Transverse colon (tissue), 4 donors: Measurements from ENCODE around the gene ITGA6. TPM values are rescaled to one million over a fixed set of nuclear protein-coding genes. Genes with fewer than 3 reads are reported as not detected.
A peak's percentile ranks its signal among the peaks of the same experiment; 100 is the strongest.

ENCODE experiments used
- DNase-seq: peaks from one replicate; pipeline ENCODE4 v3.0.0-alpha.2; 2019
- H3K27ac ChIP-seq, 4 donors: fragments of 200-600 bp; sonication (generic); 2 replicates each; pipeline ENCODE4 v1.5.1; 2016 to 2018; ENCODE audit warnings: inconsistent platforms in 4 of 4
- H3K27me3 ChIP-seq: fragments of 200-600 bp; sonication (generic); 2 replicates; pipeline ENCODE4 v1.5.1; 2017; ENCODE audit warnings: inconsistent platforms
- H3K36me3 ChIP-seq, 4 donors: fragments of 200-600 bp; sonication (generic); 2 replicates each; pipeline ENCODE4 v1.5.1; 2017 to 2019; ENCODE audit warnings: inconsistent platforms in 4 of 4
- H3K4me1 ChIP-seq, 4 donors: fragments of 200-600 bp; sonication (generic); 2 replicates each; pipeline ENCODE4 v1.5.1; 2017 to 2020; ENCODE audit warnings: inconsistent platforms in 4 of 4
- H3K4me3 ChIP-seq, 4 donors: fragments of 200-600 bp; sonication (generic); 1 replicate in 1 of 4; 2 replicates in 3 of 4; pipeline versions ENCODE4 v1.5.1 to v1.6.1; 2017 to 2019; ENCODE audit warnings: inconsistent platforms in 4 of 4
- H3K9me3 ChIP-seq, 2 donors: fragments of 200-600 bp; sonication (generic); 2 replicates each; pipeline ENCODE4 v1.5.1; 2017 to 2019; ENCODE audit warnings: inconsistent platforms in 2 of 2
- CTCF ChIP-seq, 5 experiments: fragments of 200-600 bp in 3 of 5; fragments of 450-650 bp in 2 of 5; sonication (generic) in 3 of 5; IDR thresholded peaks; 1 replicate in 2 of 5; 2 replicates in 3 of 5; pipeline ENCODE4 v1.5.1; 2016 to 2017; ENCODE audit warnings: antibody characterized with exemption in 5 of 5, inconsistent platforms in 3 of 5, mild to moderate bottlenecking in 2 of 5, moderate library complexity in 1 of 5
- EP300 ChIP-seq: sonication (generic); formaldehyde crosslinking; IDR thresholded peaks from one replicate; pipeline ENCODE4 v1.6.1; 2017; ENCODE audit warnings: antibody characterized with exemption, low read depth
- POLR2A ChIP-seq: fragments of 450-650 bp; IDR thresholded peaks from one replicate; pipeline ENCODE4 v1.6.1; 2016; ENCODE audit warnings: antibody characterized with exemption, mild to moderate bottlenecking, moderate library complexity
- POLR2AphosphoS5 ChIP-seq, 3 donors: sonication (generic); formaldehyde crosslinking; IDR thresholded peaks; one replicate each; pipeline ENCODE4 v1.6.1; 2016; ENCODE audit warnings: antibody characterized with exemption in 3 of 3
- WGBS, 2 donors: methylation state at CpG; one replicate each; pipeline ENCODE4 v1.1.5; 2018; ENCODE audit warnings: low coverage in 1 of 2; 5-methylcytosine and 5-hydroxymethylcytosine counted together
- in situ Hi-C, 4 donors: fragments of 200-750 bp; cut with MboI; loops; one replicate each; pipeline versions ENCODE4 v1.15.0 to v1.15.1; 2017; ENCODE audit warnings: low sequenced_read_pairs in 3 of 4, low pct_ligation_motif_present in 1 of 4, low pct_unique_long_range_greater_than_20kb in 1 of 4
- intact Hi-C: fragments of 100-400 bp; cut with DNase I; formaldehyde crosslinking; loops from one replicate; pipeline ENCODE4 v1.15.1; 2023; ENCODE audit warnings: low total_unique reads
- total RNA-seq, 4 donors: library from RNA; depleted of rRNA; stranded (reverse); fragments of >200 nt; gene quantifications; one replicate each; pipeline ENCODE4 v1.1.0, GENCODE V29; 2016

Gene ITGA6
- total RNA-seq, 4 donors from 2014 or later, result 80.4 to 267 (median 207) TPM

GRCh38 chr2:172389685-172390339 lies 37.6 kb upstream of the ITGA6 start:
- H3K27me3 ChIP-seq, result no peaks in the 10 kb centered on the region
- no peaks in the 10 kb centered on the region for H3K36me3 ChIP-seq
- H3K27ac ChIP-seq, result no peak overlapping the region
- H3K9me3 ChIP-seq, result no peaks in the 10 kb centered on the region
- no peak for DNase-seq
- no peak for TF ChIP-seq CTCF (IDR thresholded peaks at IDR 0.05)
- no peak for TF ChIP-seq POLR2A
- no peak for TF ChIP-seq POLR2AphosphoS5 (IDR thresholded peaks at IDR 0.05)
- no peak for TF ChIP-seq EP300
- H3K4me3 ChIP-seq, result no peak overlapping the region
- peaks cover 0 to 10% (median 5%) of the 10 kb centered on the region in 4 donors for H3K4me1 ChIP-seq
- 25 to 55% methylated on average over 1 to 4 of the region's 4 CpGs for WGBS, 2 donors
- intact Hi-C loops (no loop called here), in situ Hi-C loops (no loop called here)

- no peak for TF ChIP-seq POLR2AphosphoS5 (IDR thresholded peaks at IDR 0.05)
- 59 to 60% methylated on average over 1 of the region's 1 CpG for WGBS, 2 donors
- Histone ChIP-seq H3K9me3 (no peaks in the 10 kb centered on the region), H3K4me1 (peaks cover 0 to 10% (median 5%) of the 10 kb centered on the region in 4 donors), H3K27me3 (no peaks in the 10 kb centered on the region), H3K4me3 (no peak overlapping the region), H3K27ac (peak overlapping the region in 1 of 4 donors; percentile 19), H3K36me3 (no peaks in the 10 kb centered on the region)
- intact Hi-C loops, result no loop called here
- in situ Hi-C loops, result no loop called here
- no peak for DNase-seq
These were observed 33.4 kb upstream of the ITGA6 start for GRCh38 chr2:172394002-172394401.

- in situ Hi-C loops, result no loop called here
- Histone ChIP-seq H3K36me3 (no peaks in the 10 kb centered on the region), H3K4me1 (peaks cover 0 to 10% (median 5%) of the 10 kb centered on the region in 4 donors), H3K27ac (no peak overlapping the region), H3K27me3 (no peaks in the 10 kb centered on the region), H3K9me3 (no peaks in the 10 kb centered on the region), H3K4me3 (no peak overlapping the region)
- TF ChIP-seq POLR2A (no peak), POLR2AphosphoS5 (IDR thresholded peaks at IDR 0.05) (no peak), CTCF (IDR thresholded peaks at IDR 0.05) (no peak), EP300 (no peak)
- WGBS, 2 donors, result 50% methylated on average over 3 of the region's 3 CpGs; no CpG with 5 or more reads in 1 of the 2 donors
- intact Hi-C loops, result no loop called here
- no peak for DNase-seq
These were observed 31.9 kb upstream of the ITGA6 start for GRCh38 chr2:172395503-172395902.

GRCh38 chr2:172397148-172397834 lies 30.1 kb upstream of the ITGA6 start:
- Histone ChIP-seq H3K4me3 (no peak overlapping the region), H3K4me1 (peaks cover 0 to 10% (median 5%) of the 10 kb centered on the region in 4 donors), H3K27ac (no peak overlapping the region), H3K9me3 (no peaks in the 10 kb centered on the region), H3K36me3 (no peaks in the 10 kb centered on the region), H3K27me3 (no peaks in the 10 kb centered on the region)
- 69 to 100% methylated on average over 2 to 6 of the region's 6 CpGs for WGBS, 2 donors
- TF ChIP-seq POLR2AphosphoS5 (IDR thresholded peaks at IDR 0.05), result no peak
- no peak for TF ChIP-seq EP300
- no peak for TF ChIP-seq CTCF (IDR thresholded peaks at IDR 0.05)
- no peak for DNase-seq
- in situ Hi-C loops (no loop called here), intact Hi-C loops (no loop called here)
